HG03139 (cell line): ENCODE results near the gene UBE2L6.
"Not testable (repeated sequence)": the region's sequence is repeated elsewhere in the genome, so short reads cannot be mapped to it uniquely, and the experiment has no call there.

Source experiments
- ATAC-seq: cut with Tn5 transposase; IDR thresholded peaks from one replicate; pipeline ENCODE4 v1.9.1; 2021; ENCODE audit not compliant: unreplicated experiment

The UBE2L6 gene

DNA sequence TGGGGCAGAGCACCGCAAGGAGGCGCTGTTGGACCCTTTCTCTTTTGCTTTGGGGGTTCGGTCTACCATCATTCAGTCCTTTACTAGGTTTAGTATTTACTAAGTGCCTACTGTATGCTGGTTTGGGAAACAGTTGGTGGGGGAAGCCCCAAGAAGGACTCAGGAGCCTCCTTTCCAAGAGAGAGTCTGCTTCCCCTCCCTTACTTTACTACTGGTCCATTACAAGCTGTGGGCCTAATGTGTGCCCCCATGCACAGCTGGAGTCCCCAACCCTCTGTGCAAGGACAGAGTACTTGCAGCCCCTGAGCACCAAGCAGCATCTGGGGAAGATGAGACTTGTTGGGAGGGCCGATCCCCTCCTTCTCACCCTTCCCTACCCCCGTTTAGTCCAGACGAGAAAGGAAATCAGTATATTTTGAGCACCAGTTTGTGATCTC lies 876 bp upstream of the UBE2L6 start:
- ATAC-seq: peak; percentile 2

DNA sequence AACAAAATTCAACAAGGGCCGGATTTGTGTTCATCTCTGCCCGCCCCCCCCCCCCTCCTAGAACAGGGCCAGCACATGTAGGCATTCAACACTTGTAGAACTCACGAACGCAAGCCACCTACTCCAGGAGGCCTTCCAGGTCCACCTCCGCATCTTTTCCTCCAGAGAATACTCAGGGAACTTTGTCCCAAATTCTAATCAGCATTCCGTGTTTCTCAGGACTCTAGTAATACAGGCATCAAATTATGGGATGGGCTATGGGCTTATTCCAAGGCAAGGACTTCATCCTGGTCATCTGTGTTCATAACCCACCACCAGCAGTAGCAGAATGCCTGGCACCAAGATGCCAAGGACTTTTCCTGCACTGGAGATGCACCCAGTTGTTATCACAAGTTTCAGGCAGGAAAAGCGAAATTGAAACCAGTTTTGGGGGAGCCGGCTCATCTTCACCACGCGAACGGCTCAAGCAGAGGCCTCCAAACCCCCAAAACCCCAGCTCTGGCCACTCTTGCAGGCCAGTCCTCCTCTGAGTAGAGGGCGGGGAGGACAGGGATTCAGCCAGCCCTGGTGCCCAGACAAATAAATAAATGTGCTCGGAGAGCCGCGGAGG lies 462 bp downstream of the UBE2L6 start:
- peak; percentile 0 for ATAC-seq

- peak; percentile 55 for ATAC-seq
Observed at GRCh38 chr11:57566005-57566904, 1.2 kb downstream of the UBE2L6 start.

DNA sequence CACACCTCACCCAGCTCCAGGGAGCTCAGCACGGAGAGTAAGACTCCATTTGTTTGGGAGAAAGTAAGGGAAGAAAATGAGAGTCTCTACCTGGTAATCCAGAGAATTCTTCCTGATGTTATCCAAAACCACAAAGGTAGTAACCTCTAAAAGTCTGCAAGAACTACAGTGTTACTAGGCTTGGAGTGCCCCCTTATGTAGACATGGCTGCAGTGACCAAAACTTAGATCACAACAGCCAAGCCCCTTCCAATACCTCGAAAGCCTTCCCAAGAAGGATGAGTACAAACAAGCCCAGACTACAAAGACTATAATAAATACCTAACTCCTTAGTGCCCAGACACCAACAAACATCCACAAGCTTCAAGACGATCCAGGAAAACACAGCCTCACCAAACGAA lies 4.9 kb downstream of the UBE2L6 start:
- ATAC-seq: no peak

DNA sequence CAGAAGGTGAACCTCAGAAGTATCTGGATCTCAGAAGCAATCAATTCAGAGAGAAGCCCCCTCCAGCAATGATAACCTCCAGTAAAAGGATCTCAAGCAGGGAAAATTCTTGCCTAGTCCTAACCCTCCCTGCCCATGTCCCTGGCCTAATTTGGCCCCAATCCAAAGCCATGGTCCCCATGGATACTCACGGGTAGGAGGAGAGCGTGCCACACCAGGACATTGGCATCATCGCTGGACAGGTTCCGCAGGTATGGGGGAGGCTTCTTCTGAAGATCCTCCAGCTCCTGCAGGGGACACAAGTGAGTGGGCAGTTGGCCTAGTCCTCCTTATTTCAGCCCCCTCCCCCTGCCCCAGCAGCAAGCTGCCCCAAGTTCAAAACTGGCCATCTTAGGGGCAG lies 7.3 kb downstream of the UBE2L6 start:
- ATAC-seq: no peak

- ATAC-seq: no peak
Observed at GRCh38 chr11:57556041-57556440, 11.4 kb downstream of the UBE2L6 start.

GRCh38 chr11:57555393-57555792 lies 12.1 kb downstream of the UBE2L6 start:
- ATAC-seq: no peak

GRCh38 chr11:57552479-57552878 lies 15.0 kb downstream of the UBE2L6 start:
- ATAC-seq: no peak

DNA sequence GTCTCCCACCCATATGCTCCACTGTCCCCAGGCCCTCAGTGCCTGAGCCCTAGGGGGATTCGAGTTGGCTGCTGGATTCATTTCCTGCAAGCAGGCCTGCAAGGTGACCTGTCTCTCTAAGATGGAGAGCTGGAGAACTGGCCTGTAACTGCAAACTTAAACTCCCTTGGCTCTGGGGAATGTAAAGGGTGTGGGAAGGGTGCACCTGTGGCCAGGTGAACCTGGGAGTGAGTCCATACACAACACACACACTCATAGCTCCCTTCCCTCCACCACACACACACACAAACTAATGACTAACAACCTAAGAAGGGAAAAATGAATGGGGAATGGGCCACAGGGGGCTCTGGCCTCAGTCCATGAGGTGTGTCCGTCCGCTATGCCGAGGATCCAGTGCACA lies 15.5 kb downstream of the UBE2L6 start:
- no peak for ATAC-seq

DNA sequence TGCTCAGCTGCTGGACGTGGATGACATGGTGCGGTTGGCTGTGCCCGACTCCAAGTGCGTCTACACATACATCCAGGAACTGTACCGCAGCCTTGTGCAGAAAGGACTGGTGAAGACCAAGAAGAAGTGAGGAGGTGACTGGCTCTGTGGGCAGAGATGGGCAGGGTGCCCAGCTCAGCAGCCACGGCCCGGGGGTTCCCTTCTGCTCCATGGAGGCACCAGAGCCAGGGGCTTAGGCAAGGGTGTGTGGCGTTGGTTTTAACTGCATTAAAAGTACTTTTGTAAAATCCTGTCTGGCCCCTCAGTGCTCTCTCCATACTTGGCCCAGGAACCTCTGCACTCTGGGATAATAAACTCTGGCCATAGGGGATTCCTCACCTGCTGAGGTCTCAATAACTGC lies 17.5 kb downstream of the UBE2L6 start:
- no peak for ATAC-seq

DNA sequence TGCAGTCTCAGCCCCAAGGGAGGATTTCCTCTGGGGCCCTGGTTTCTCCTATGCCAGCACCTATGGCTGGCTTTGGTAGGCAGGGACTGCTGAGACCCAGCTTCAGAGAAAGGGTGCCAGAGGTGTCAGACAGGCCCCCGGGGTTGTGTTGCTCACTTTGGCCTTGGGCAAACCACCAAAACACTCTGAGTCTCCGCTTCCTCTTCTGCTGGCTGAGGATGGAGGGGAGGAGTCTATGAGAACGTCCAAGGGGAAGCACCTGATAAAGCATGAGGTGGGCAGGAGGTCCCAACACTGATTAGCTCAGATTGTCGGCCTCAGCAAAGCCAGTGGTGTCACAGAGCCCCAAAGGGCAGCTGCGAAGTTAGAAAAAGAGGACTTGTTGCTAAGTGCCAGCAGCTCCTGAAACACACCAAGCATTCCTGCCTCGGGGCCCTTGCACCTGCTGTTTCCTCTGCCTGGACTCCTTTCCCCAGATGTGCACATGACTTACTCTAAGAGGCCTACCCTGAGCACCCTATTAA lies 19.6 kb downstream of the UBE2L6 start:
- peak; percentile 89 for ATAC-seq

GRCh38 chr11:57546869-57547475 lies 20.5 kb downstream of the UBE2L6 start:
- ATAC-seq: peak; percentile 44

- no peak for ATAC-seq
Observed at GRCh38 chr11:57546451-57546850, 21.0 kb downstream of the UBE2L6 start.

DNA sequence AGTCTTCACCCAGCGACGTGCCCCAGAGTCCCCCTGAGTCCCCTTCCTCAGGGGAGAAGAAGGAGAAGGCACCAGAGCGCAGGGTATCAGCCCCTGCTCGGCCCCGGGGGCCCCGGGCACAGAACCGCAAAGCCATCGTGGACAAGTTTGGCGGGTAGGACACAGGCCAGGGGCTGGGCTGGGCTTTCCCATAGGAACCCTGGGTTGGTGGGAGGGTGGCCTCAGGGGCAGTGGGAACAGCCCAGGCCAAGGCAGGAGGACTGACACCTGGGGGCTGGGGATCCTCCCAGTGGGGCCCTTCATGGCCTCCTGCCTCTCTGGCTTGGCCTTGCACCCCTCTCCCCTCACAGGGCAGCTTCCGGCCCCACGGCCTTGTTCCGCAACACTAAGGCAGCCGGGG lies 21.6 kb downstream of the UBE2L6 start:
- ATAC-seq: no peak

GRCh38 chr11:57544566-57544965 lies 22.9 kb downstream of the UBE2L6 start:
- no peak for ATAC-seq

- ATAC-seq: no peak
Observed at GRCh38 chr11:57543593-57543992, 23.9 kb downstream of the UBE2L6 start.

DNA sequence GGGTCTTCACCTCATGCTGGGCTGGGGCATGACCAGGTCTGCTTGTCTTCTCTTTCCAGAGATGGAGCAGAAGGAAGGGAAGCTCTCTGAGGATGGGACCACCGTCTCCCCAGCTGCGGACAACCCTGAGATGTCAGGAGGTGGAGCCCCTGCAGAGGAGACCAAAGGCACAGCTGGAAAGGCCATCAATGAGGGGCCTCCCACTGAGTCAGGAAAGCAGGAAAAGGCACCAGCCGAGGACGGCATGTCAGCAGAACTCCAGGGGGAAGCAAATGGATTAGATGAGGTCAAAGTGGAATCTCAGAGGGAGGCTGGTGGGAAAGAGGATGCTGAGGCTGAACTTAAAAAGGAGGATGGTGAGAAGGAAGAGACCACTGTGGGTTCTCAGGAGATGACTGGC lies 24.9 kb downstream of the UBE2L6 start:
- no peak for ATAC-seq

- ATAC-seq: no peak
Observed at GRCh38 chr11:57541169-57541568, 26.3 kb downstream of the UBE2L6 start.

DNA sequence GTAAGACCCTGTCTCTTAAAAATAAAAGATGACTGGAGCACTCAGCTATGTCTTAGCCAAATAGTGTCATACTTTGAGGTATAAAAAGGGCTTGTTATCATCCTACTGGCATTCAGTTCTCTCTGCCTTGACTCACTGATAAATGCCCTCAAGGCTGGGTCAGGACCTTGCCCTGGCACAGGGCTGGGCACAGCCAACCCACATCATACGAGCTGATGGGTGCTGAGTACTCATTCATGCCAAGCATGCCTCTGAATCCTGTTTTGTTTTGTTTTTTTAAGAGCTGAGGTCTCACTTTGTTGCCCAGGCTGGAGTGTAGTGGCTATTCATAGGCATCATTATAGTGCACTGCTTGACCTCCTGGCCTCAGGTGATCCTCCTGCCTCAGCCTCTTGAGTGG lies 28.1 kb downstream of the UBE2L6 start:
- ATAC-seq: no peak

- ATAC-seq: no peak
Observed at GRCh38 chr11:57536947-57537619, 30.4 kb downstream of the UBE2L6 start, which contains the start of gene SMTNL1. TSS of gene SMTNL1 (plus strand) at chr11:57537595. CDS start at chr11:57542643, 5,048 bp downstream.

DNA sequence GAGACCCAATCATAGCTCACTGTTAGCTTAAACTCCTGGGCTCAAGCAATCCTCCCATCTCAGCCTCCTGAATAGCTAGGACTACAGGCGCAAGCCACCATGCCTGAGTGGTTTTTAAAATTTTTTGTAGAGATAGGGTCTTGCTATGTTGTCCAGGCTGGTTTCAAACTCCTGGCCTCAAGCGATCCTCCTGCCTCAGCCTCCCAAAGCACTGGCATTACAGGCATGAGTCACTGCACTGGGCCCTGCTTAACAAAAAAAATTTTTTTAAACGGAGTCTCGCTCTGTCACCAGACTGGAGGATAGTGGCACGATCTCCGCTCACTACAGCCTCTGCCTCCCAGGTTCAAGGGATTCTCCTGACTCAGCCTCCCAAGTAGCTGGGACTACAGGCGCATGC lies 33.0 kb downstream of the UBE2L6 start:
- not testable (repeated sequence) for ATAC-seq
